ENCODE measurements around the gene TFB2M.

GRCh38 chr1:246519514-246519913, 46.5 kb downstream of the TFB2M start:
- TF ChIP-seq, protein P1, sequence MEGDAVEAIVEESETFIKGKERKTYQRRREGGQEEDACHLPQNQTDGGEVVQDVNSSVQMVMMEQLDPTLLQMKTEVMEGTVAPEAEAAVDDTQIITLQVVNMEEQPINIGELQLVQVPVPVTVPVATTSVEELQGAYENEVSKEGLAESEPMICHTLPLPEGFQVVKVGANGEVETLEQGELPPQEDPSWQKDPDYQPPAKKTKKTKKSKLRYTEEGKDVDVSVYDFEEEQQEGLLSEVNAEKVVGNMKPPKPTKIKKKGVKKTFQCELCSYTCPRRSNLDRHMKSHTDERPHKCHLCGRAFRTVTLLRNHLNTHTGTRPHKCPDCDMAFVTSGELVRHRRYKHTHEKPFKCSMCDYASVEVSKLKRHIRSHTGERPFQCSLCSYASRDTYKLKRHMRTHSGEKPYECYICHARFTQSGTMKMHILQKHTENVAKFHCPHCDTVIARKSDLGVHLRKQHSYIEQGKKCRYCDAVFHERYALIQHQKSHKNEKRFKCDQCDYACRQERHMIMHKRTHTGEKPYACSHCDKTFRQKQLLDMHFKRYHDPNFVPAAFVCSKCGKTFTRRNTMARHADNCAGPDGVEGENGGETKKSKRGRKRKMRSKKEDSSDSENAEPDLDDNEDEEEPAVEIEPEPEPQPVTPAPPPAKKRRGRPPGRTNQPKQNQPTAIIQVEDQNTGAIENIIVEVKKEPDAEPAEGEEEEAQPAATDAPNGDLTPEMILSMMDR (IDR thresholded peaks at IDR 0.05) = no peak
- no peak for TF ChIP-seq EZH2 (IDR thresholded peaks at IDR 0.05; ENCODE audit: borderline replicate concordance, insufficient read depth, low read depth, low read length, poor library complexity, severe bottlenecking)

All from B cell (primary cell).